CD4-positive, alpha-beta T cell treated with Interleukin-1 beta for 1 hour (primary cell): ENCODE data around the gene SUMO3.

Source experiments
- DNase-seq, 2 donors: peaks; one replicate each; pipeline ENCODE4 v3.0.0-alpha.2; 2020 to 2022

The SUMO3 gene

GRCh38 chr21:44758781-44759627, 58.9 kb downstream of the SUMO3 start:
- no peak for DNase-seq

DNA sequence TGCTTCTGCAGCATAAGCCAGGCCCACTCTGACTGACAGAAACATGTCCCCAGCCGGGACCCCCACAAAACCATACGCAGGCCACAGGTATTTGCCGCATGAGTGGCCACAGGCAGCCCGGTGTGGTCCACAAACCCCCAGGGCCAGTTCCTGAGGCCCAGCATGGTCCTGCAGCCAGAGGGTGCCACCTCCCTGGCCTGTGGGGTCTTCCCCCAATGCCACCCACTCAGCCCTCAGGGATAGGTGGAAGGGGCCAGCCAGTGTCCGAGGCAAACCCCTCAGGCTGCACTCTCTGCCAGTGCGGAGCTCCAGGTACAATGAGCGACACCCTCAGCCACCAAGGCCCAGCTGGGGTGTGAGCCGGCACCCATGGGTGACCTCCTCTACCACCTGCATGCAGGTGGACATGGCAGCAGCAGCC, 59.7 kb downstream of the SUMO3 start:
- DNase-seq: no peak

GRCh38 chr21:44757731-44758130, 60.1 kb downstream of the SUMO3 start:
- DNase-seq: no peak

DNA sequence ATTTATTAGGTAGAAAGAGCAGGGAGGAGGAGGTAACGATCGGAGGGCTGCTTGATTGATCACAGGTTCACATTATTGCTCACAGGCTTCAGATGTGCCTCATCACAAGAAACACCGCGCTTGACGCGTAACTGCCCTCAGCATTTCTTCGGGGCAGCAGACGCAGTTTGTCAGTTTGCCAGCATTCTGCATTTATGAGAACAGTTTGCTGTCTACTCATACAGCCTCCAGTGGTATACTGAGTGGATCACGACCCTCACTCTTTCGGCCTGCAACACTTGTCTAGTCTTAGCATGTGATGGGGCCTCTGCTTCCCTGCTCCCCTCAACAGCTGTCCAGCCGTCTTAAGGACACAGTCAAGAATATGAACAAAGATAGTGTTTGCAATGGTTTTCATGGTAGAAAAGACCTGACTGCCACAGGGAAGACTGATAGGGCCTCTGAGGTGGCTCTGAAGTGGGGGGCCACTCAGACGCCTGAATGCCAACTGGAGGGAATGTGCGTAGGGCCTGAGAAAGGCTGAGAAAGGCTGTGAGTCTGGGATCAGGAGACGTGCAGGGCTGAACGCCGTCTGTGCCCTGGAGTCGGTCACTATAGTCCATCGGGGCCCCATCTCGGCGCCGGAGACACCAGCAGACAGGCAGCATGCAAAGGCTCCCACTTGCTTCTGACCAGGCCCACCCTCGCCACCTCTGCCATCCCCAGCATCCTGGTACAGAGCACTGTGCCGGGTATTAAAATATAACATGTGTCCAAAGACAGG, 61.3 kb downstream of the SUMO3 start:
- DNase-seq: no peak
